D341Med (cell line): ENCODE results near the gene IKZF3.
"Not testable (repeated sequence)": the region's sequence is repeated elsewhere in the genome, so short reads cannot be mapped to it uniquely, and the experiment has no call there.

Source experiments
- DNase-seq: peaks from one replicate; pipeline ENCODE4 v3.0.0; 2012; ENCODE audit warnings: low spot score

IKZF3 gene

GRCh38 chr17:39739885-39740356 is 124.2 kb downstream of the IKZF3 start:
- DNase-seq, result no peak

- DNase-seq, result no peak
Observed at GRCh38 chr17:39738983-39739884, 124.9 kb downstream of the IKZF3 start.

- DNase-seq, result no peak
Observed at GRCh38 chr17:39738568-39738901, 125.6 kb downstream of the IKZF3 start.

DNA sequence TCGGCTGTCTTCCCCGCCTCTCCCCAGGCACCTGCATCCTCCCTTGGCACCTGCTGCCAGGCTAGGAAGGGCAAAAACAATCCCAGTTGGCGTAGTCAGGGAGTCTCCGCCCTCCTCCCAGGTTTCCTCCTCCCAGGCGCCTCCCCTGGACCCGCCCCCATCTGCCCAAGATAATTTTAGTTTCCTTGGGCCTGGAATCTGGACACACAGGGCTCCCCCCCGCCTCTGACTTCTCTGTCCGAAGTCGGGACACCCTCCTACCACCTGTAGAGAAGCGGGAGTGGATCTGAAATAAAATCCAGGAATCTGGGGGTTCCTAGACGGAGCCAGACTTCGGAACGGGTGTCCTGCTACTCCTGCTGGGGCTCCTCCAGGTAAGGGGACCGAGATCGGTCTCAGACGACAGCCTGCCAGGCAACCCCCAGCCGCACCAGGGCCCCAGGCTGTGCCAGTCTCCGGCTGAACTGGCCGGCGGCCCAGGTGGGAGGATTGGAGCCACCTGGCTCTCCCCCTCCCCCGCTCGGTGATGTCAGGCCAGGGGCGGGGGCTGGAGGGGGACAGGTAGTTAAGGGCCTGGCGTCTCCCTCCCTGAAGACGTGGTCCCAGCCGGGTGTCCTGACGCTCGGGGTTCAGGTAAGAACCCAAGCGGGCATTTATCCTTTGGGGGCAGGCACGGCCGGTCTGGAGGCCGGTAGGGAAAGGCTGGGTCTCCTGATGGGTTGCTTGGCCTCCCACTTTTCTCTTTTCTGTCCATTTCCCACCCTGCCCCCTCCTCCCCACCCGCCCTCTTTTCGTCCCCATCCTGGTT is 126.1 kb downstream of the IKZF3 start, which contains the start of gene GRB7:
TSS of gene GRB7 (plus strand) at position 179 of the 808 bp plus-strand sequence. CDS start 4,364 bp downstream, outside the sequence.
- no peak for DNase-seq

- DNase-seq, result no peak
Observed at GRCh38 chr17:39737206-39737759, 126.8 kb downstream of the IKZF3 start.

DNA sequence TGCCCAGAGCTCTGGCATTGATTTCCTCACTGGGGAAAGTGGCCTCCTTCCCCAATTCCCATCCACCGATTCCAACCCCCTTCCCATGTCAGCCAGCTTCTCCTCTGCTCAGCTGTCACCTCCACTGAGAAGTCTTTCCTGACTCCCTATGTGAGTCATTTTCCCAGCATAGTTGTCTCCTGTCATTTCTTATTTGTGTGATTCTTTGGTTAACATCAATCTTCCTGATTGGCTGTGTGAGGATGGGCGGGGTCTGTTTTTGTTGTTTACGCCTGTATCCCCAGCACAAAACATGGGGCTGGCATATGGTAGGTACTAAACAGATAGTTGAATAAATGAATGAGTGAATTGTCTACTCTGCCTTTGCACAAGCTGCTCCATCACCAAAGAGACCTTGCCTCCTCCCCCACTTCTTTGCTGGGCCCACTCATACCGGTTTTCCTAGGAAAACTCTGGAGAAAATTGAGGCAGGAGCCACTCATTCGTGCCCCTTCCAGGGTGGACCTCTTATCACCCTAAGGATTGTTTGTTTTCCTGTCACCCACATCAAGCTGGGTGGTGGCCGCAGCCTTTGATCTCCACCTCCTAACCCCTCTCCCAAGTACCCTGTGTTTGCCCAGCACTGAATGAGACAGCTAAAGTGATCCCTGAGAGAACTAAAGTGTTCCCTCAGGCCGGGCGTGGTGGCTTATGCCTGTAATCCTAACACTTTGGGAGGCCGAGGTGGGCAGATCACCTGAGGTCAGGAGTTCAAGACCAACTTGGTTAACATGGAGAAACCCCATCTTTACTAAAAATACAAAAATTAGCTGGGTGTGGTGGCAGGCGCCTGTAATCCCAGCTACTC is 127.6 kb downstream of the IKZF3 start:
- no peak for DNase-seq

DNA sequence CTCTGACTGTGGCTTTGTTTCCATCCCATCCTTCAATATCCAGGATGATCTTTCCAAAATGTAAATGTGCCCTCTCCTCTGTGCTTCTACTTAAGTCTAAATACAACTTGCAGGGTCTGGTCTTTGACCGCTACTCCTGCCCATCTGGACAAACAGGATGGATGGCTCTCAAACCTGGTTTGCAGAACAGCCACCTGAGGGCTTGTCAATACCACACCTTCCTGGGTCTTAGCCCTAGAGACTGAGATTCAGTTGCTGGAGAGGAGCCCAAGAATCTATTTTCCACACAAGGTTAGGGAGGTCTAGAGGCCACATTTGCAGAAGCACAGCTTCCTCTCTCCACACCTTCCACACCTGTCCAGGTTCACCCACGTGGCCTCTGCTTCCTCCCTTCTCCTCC is 128.2 kb downstream of the IKZF3 start:
- DNase-seq, result no peak

DNA sequence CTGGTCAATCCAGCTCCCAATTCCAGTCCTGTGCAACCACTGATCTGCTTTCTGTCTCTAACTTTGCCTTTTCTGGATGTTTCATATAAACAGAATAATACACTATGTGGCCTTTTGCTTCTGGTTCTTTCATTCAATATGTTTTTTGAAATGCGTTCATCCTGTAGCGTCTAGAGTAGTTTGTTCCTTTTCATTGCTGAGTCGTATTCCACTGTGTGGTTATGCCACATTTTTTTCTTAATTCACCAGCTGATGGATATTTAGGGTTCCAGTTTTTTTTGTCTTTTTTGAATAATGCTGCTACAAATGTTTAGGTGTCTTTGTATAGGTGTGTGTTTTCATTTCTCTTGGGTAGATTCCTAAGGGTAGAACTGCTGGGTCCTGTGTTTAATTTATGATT is 131.5 kb downstream of the IKZF3 start:
- DNase-seq, result no peak

- DNase-seq, result peak; percentile 100
Observed at GRCh38 chr17:39730095-39730921, 133.8 kb downstream of the IKZF3 start, which contains the start of gene MIEN1. MIEN1 (minus strand) TSS chr17:39730532; CDS start chr17:39730495, 37 bp downstream.

DNA sequence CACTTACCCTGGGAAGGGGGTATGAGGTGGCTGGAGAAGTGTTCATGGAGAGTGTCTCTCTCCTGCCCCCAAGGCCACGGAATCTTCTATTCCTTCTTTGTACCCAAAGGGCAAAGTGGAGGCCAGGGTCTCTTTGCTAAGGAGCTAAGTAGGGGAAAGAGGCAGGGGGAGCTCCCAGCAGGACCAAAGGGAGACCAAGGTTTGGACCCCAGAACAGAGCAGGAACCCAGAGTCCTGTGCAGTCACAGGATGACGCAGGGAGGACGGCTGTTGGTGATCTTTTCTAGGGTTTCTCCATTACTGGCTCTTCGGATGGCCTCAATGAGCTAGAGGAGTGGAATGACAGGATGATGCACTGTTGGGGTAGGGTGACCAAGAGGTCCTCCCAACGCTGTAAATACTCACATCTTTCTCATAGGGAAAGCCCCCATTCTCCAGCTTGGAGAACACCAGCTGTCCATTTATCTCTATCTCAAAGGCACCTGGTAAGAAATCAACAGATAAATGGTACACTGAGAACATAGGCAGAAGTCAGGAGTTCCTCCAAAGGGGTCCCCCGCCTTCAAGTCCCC is 134.7 kb downstream of the IKZF3 start:
- no peak for DNase-seq

DNA sequence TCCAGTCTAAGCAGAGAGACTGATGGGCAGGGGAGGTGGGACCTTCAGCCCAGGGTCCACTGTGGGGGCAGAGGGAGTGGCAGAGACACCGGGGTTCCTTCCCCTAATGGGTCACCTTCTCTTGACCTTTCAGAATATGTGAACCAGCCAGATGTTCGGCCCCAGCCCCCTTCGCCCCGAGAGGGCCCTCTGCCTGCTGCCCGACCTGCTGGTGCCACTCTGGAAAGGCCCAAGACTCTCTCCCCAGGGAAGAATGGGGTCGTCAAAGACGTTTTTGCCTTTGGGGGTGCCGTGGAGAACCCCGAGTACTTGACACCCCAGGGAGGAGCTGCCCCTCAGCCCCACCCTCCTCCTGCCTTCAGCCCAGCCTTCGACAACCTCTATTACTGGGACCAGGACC is 136.6 kb downstream of the IKZF3 start:
- DNase-seq, result no peak

- no peak for DNase-seq
Observed at GRCh38 chr17:39726617-39727016, 137.5 kb downstream of the IKZF3 start.

DNA sequence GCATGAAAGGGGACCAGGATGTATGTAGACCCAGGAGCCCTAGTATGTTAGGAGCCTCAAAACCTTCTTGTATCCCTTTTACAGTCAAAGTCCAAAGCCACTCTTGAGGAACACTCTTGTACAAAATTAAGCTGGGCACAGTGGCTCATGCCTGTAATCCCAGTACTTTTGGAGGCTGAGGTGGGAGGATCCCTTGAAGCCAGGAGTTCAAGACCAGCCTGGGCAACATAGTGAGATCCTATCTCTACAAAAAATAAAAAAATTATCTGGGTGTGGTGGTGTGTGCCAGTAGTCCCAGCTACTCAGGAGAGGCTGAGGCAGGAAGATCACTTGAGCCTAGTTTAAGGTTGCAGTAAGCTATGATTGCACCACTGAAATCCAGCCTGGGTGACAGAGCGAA is 138.2 kb downstream of the IKZF3 start:
- not testable (repeated sequence) for DNase-seq

DNA sequence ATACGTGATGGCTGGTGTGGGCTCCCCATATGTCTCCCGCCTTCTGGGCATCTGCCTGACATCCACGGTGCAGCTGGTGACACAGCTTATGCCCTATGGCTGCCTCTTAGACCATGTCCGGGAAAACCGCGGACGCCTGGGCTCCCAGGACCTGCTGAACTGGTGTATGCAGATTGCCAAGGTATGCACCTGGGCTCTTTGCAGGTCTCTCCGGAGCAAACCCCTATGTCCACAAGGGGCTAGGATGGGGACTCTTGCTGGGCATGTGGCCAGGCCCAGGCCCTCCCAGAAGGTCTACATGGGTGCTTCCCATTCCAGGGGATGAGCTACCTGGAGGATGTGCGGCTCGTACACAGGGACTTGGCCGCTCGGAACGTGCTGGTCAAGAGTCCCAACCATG is 139.4 kb downstream of the IKZF3 start:
- DNase-seq, result no peak

DNA sequence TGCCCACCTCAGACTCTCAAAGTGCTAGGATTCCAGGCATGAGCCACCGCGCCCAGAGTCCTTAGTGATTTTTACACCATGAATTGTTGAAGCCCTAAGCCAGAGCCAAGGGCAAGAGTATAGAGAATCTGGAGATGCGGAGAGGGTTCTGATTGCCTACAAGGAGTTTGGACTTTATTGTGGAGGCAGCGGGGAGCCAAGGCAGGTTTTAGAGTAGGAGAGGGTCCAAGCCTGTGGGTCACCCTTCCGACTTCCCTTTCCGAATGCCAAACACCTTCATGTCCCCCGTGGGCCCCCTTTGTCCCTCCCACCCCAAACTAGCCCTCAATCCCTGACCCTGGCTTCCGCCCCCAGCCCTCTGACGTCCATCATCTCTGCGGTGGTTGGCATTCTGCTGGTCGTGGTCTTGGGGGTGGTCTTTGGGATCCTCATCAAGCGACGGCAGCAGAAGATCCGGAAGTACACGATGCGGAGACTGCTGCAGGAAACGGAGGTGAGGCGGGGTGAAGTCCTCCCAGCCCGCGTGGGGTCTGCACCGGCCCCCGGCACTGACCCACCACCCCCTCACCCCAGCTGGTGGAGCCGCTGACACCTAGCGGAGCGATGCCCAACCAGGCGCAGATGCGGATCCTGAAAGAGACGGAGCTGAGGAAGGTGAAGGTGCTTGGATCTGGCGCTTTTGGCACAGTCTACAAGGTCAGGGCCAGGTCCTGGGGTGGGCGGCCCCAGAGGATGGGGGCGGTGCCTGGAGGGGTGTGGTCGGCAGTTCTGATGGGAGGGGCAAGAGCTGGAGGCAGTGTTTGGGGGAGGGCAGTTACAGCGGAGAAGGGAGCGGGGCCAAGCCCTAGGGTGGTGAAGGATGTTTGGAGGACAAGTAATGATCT is 140.9 kb downstream of the IKZF3 start:
- no peak for DNase-seq

- no peak for DNase-seq
Observed at GRCh38 chr17:39722104-39722503, 142.0 kb downstream of the IKZF3 start.

DNA sequence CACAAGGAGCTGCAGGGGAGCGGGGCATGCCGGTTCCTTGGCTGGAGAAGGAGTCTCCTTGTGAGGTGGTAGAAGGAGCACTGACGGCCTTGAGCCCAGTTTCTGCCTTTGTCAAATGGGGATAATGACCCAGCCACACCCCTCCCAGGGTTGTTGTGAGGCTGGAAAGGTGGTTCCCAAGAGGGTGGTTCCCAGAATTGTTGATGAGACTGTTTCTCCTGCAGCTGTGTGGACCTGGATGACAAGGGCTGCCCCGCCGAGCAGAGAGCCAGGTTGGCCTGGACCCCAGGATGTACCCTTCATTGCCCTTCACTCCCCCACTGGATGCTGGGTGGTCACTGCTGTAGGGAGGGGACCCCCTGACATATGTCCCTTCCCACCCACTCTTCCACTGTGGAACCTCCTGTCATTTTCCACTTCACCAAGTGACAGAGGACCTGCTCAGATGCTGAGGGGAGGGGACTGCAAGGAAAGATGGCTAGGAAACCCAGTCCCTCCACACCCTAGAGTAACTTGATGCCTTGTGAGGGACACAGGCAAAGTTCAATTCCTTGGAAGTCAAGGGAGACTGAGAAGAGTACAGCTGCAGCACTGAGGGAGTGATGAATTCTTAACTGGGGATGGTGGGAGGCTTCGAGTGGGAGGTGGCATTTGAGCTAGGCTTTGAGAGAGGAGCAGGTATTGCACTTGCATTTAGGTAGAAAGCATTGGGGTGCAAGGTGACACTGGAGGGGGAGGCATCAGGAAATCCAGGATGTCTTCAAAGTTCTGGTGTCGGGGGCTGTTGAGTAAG is 144.4 kb downstream of the IKZF3 start:
- no peak for DNase-seq

DNA sequence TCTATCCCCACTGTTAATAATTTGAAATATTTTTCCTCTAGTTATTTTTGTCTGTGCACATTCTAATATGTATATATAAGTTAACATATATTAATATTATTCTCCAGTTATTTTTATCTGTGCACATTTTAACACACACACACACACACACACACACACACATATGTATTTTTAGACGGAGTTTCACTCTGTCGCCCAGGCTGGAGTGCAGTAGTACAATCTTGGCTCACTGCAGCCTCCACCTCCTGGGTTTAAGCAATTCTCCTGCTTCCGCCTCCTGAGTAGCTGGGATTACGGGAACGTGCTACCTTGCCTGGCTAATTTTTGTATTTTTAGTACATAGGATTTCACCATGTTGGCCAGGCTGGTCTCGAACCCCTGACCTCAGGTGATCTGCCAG is 146.5 kb downstream of the IKZF3 start:
- no peak for DNase-seq
